Endothelial cell of umbilical vein (primary cell): ENCODE results near the gene MAPKAPK2. TPM values are rescaled to one million over a fixed set of nuclear protein-coding genes. Genes with fewer than 3 reads are reported as not detected.

Experiments
- polyA plus RNA-seq, 4 experiments: library from polyadenylated mRNA; depleted of rRNA in 3 of 4; stranded (reverse) in 3 of 4; unstranded in 1 of 4; fragments of >200 nt; gene quantifications; 2 replicates each; pipeline versions ENCODE4 v1.2.1 to v1.2.3, GENCODE V29; 2011 to 2012; ENCODE audit warnings: missing spikeins in 1 of 4
- small RNA-seq: library from RNA; depleted of rRNA; stranded (forward); fragments of <200 nt; gene quantifications from one replicate; pipeline ENCODE3, GENCODE V24; 2012; ENCODE audit warnings: low replicate concordance, low read depth; ENCODE audit not compliant: insufficient read depth, insufficient read length
- total RNA-seq: library from RNA; stranded (reverse); gene quantifications from 2 replicates; pipeline ENCODE4 v1.2.3, GENCODE V29; 2021

Gene MAPKAPK2
- total and polyA plus RNA-seq, 2 donors (not counting 3 experiments of a cell fraction or from before 2014, with no cell fraction given) = 52.9 to 69.1 TPM

Small RNAs within 50 kb of the gene (small RNA-seq; reads per million reads assigned to genes)
- not detected for gene RF00019

Other genes starting within 250 kb of the MAPKAPK2 start
- 16.2 and 20.7 TPM in 2 replicates for gene IKBKE, start 214.4 kb upstream of the MAPKAPK2 start, total RNA-seq
- 17.8 and 17.9 TPM in 2 replicates for gene IKBKE, start 214.4 kb upstream of the MAPKAPK2 start, polyA plus RNA-seq
- 0.44 and 0.60 TPM in 2 replicates for gene RASSF5, start 177.4 kb upstream of the MAPKAPK2 start, total RNA-seq
- 0.19 and 0.23 TPM in 2 replicates for gene RASSF5, start 177.4 kb upstream of the MAPKAPK2 start, polyA plus RNA-seq
- 47.6 and 48.0 TPM in 2 replicates for gene EIF2D, start 72.4 kb upstream of the MAPKAPK2 start, total RNA-seq
- gene EIF2D, start 72.4 kb upstream of the MAPKAPK2 start, polyA plus RNA-seq = 48.1 and 54.1 TPM in 2 replicates
- gene DYRK3, start 49.4 kb upstream of the MAPKAPK2 start, total RNA-seq = 7.4 and 10.9 TPM in 2 replicates
- gene DYRK3, start 49.4 kb upstream of the MAPKAPK2 start, polyA plus RNA-seq = 2.9 and 3.4 TPM in 2 replicates
- gene IL19, start 85.9 kb downstream of the MAPKAPK2 start, total RNA-seq = not detected in 2 replicates
- gene IL19, start 85.9 kb downstream of the MAPKAPK2 start, polyA plus RNA-seq = not detected in 2 replicates
- not detected in 2 replicates for gene IL10, start 87.6 kb downstream of the MAPKAPK2 start, total RNA-seq
- gene IL10, start 87.6 kb downstream of the MAPKAPK2 start, polyA plus RNA-seq = not detected in 2 replicates
- not detected in 2 replicates for gene IL20, start 180.7 kb downstream of the MAPKAPK2 start, total RNA-seq
- not detected in 2 replicates for gene IL20, start 180.7 kb downstream of the MAPKAPK2 start, polyA plus RNA-seq
- not detected in 2 replicates for gene IL24, start 212.5 kb downstream of the MAPKAPK2 start, total RNA-seq
- not detected in 2 replicates for gene IL24, start 212.5 kb downstream of the MAPKAPK2 start, polyA plus RNA-seq
- gene FCMR, start 237.0 kb downstream of the MAPKAPK2 start, total RNA-seq = not detected in 2 replicates
- gene FCMR, start 237.0 kb downstream of the MAPKAPK2 start, polyA plus RNA-seq = not detected in 2 replicates